ENCODE data around the gene ZHX3. TPM values are rescaled to one million over a fixed set of nuclear protein-coding genes. Genes with fewer than 3 reads are reported as not detected.

The ZHX3 gene
- total RNA-seq, 6 experiments from 2014 or later, result 64.1 to 80.1 (median 72.0) TPM

DNA sequence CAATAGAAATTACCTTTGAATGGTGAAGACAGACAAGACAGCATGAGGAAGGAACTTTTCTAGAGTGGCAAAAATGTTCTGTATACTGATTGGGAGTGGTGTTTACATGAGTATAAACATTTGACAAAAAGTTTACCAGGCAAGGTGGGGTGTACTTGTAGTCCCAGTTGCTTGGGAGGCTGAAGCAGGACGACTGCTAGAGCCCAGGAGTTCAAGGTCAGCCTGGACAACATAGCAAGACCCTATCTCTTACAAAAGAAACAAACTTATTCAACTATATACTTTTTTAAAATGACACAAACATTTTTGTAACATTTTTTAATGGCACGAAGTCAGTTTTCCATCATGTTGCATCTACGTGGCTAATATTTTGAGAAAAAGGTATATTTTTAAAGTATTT lies 40.5 kb downstream of the ZHX3 start:
- Mint-ChIP-seq H3K9me3 (no peaks in the 10 kb centered on the region), H3K27ac (peak overlapping the region; percentile 69; the same call in 1 of the 2 replicates), H3K4me3 (no peak overlapping the region), H3K27me3 (ENCODE audit: insufficient read depth) (no peaks in the 10 kb centered on the region), H3K36me3 (ENCODE audit: low read depth) (peaks cover 20% of the 10 kb centered on the region), H3K4me1 (ENCODE audit: low read depth) (peaks cover 67% of the 10 kb centered on the region)
- DNase-seq, result no peak
- TF ChIP-seq, protein P1, sequence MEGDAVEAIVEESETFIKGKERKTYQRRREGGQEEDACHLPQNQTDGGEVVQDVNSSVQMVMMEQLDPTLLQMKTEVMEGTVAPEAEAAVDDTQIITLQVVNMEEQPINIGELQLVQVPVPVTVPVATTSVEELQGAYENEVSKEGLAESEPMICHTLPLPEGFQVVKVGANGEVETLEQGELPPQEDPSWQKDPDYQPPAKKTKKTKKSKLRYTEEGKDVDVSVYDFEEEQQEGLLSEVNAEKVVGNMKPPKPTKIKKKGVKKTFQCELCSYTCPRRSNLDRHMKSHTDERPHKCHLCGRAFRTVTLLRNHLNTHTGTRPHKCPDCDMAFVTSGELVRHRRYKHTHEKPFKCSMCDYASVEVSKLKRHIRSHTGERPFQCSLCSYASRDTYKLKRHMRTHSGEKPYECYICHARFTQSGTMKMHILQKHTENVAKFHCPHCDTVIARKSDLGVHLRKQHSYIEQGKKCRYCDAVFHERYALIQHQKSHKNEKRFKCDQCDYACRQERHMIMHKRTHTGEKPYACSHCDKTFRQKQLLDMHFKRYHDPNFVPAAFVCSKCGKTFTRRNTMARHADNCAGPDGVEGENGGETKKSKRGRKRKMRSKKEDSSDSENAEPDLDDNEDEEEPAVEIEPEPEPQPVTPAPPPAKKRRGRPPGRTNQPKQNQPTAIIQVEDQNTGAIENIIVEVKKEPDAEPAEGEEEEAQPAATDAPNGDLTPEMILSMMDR (IDR thresholded peaks at IDR 0.05), result no peak

DNA sequence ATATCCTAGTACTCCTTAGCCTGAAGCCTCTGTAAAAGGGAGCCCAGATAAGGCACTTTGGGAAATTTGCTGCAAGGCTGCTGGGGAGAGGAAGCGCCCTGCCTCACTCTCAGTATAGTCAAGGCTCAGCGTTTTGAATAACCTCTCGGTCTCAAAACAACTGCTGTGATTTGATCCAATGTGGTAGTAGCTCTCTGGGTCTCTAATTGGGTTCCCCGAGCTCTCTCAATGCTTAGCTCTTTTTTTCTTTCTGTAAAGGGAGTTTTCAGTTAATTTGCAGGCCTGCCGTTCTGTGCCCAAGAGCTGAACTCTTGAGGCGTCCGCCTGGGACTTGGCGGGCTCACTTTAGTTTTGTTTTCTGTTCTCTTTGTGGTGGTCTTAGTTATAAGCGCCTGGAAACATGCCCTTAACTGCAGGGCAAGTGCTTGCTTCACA lies 41.2 kb downstream of the ZHX3 start:
- no peak for DNase-seq
- H3K4me1 Mint-ChIP-seq (ENCODE audit: low read depth), result peaks cover 74% of the 10 kb centered on the region
- H3K4me3 Mint-ChIP-seq, result no peak overlapping the region
- H3K27ac Mint-ChIP-seq, result peak overlapping the region; percentile 69; the same call in 1 of the 2 replicates
- H3K27me3 Mint-ChIP-seq (ENCODE audit: insufficient read depth), result no peaks in the 10 kb centered on the region
- TF ChIP-seq, protein P1 (IDR thresholded peaks at IDR 0.05), result no peak
- no peaks in the 10 kb centered on the region for H3K9me3 Mint-ChIP-seq
- peaks cover 18% of the 10 kb centered on the region for H3K36me3 Mint-ChIP-seq (ENCODE audit: low read depth)

DNA sequence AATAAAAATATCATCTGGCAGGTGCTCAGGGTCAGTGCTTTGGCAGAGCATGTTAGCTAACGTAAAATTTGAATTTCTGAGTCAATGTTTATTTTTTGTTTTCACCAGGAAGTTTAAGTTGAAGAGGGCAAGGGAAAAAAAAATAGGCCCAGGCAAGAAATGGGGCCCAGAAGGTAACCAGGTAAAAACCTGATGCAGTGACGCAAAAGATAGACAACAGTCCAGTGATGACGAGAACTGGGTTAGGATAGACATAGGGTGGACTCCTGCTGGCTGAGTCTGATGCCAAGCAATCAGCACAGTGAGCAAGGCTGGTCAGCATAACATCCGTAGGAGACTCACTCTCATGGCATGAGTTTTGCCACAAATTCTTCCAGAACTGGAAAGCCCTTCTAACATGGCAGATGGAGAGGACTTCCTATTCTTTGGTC lies 42.2 kb downstream of the ZHX3 start:
- H3K9me3 Mint-ChIP-seq, result no peaks in the 10 kb centered on the region
- DNase-seq, result peak; percentile 32
- peaks cover 76% of the 10 kb centered on the region for H3K4me1 Mint-ChIP-seq (ENCODE audit: low read depth)

DNA sequence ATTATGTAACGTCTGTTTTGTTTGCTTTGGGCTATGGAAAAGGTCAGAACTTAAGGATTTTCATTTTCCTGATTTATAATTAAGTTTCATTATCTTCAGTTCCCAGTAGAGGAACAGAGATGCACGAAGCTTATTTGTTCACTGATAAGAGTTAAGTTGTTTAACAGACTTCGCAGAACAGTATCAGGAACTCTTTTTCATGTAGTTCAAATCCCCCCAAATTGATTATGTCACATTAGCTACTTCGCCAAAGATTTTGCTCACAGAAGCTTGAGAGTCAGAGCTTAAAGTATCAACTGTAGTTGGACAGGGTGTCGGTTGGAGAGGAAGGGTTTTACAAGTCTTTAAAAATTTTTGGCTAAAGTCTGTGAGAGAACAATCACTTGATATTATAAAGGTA lies 43.4 kb downstream of the ZHX3 start:
- TF ChIP-seq, protein P1 (IDR thresholded peaks at IDR 0.05), result no peak
- H3K27ac Mint-ChIP-seq, result no peak overlapping the region
- H3K27me3 Mint-ChIP-seq (ENCODE audit: insufficient read depth), result no peaks in the 10 kb centered on the region
- no peak for DNase-seq
- H3K4me1 Mint-ChIP-seq (ENCODE audit: low read depth), result peaks cover 70% of the 10 kb centered on the region
- no peak overlapping the region for H3K4me3 Mint-ChIP-seq
- peaks cover 20% of the 10 kb centered on the region for H3K36me3 Mint-ChIP-seq (ENCODE audit: low read depth)
- H3K9me3 Mint-ChIP-seq, result no peaks in the 10 kb centered on the region

More for the DNA sequence above, 42.2 kb downstream of the ZHX3 start:
- Mint-ChIP-seq H3K27ac (peak overlapping the region; percentile 69), H3K36me3 (ENCODE audit: low read depth) (peaks cover 20% of the 10 kb centered on the region), H3K27me3 (ENCODE audit: insufficient read depth) (no peaks in the 10 kb centered on the region), H3K4me3 (no peak overlapping the region)
- TF ChIP-seq, protein P1 (IDR thresholded peaks at IDR 0.05), result no peak

DNA sequence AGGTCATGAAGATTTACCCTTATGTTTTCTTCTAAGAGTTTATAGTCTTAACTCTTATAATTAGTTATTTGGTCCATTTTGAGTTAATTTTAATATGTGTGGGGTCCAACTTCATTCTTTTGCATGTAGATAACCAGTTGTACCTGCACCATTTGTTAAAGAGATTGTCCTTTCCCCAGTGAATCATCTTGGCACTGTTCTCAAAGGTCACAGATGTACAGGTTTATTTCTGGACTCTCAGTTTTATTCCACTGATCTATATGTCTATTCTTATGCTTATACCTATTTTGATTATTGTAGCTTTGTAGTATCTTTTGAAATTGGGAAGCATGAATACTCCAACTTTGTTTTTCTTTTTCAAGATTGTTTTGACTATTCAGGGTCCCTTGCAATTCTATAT lies 44.1 kb downstream of the ZHX3 start:
- DNase-seq, result no peak
- no peak overlapping the region for H3K4me3 Mint-ChIP-seq
- no peaks in the 10 kb centered on the region for H3K27me3 Mint-ChIP-seq (ENCODE audit: insufficient read depth)
- H3K4me1 Mint-ChIP-seq (ENCODE audit: low read depth), result peaks cover 72% of the 10 kb centered on the region
- TF ChIP-seq, protein P1 (IDR thresholded peaks at IDR 0.05), result no peak
- H3K27ac Mint-ChIP-seq, result no peak overlapping the region
- no peaks in the 10 kb centered on the region for H3K9me3 Mint-ChIP-seq
- H3K36me3 Mint-ChIP-seq (ENCODE audit: low read depth), result peaks cover 23% of the 10 kb centered on the region

DNA sequence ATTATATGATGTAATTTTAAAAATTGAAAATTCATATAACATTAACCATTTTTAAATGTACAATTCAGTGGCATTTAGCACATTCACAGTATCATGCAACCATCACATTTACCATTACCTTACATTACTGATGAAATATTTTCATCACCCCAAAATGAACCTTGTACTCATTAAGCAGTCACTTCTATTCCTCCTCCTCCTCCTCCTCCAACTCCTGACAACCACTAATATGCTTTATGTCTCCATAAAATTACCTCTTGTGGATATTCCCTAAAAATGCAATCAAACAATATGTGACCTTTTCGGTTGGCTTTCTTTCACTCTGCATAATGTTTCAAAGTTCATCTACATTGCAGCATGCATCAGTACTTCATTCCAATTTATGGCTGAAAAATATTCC lies 45.2 kb downstream of the ZHX3 start:
- H3K4me3 Mint-ChIP-seq, result no peak overlapping the region
- H3K9me3 Mint-ChIP-seq, result no peaks in the 10 kb centered on the region
- no peaks in the 10 kb centered on the region for H3K27me3 Mint-ChIP-seq (ENCODE audit: insufficient read depth)
- peaks cover 30% of the 10 kb centered on the region for H3K36me3 Mint-ChIP-seq (ENCODE audit: low read depth)
- no peak overlapping the region; the same call in 1 of the 2 replicates for H3K27ac Mint-ChIP-seq
- peaks cover 68% of the 10 kb centered on the region for H3K4me1 Mint-ChIP-seq (ENCODE audit: low read depth)
- TF ChIP-seq, protein P1 (IDR thresholded peaks at IDR 0.05), result no peak
- DNase-seq, result no peak

Data from HFFc6 (cell line).